Measurements from ENCODE around the gene UGT1A5. TPM values are rescaled to one million over a fixed set of nuclear protein-coding genes. Genes with fewer than 3 reads are reported as not detected.

Gene UGT1A5
- total and polyA plus RNA-seq, 2 of the 4 experiments (the other 2 are of a cell fraction): not detected

DNA sequence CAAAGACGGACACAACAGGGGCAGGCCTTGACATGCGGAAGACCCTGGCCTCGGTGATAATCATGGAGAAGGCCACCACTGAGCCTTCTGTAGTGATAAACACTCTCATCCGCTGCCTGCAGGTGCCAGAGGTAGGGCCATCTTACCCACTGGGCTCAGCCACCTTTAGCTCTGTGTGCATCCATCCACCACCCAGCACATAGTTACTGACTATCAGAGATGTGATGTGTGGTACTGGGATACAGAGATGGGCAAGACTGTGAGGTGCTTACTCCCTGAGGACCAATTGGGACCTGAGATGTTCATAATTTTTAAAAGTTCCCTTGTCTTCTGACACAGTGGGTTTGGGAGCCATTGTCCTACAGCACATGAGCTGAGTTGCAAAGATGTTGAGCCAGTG, 67.0 kb downstream of the UGT1A5 start:
- Histone ChIP-seq H3K36me3 (ENCODE audit: control insufficient read depth, insufficient read depth, low read length) (no peaks in the 10 kb centered on the region), H3K4me3 (ENCODE audit: insufficient read depth, low read depth, low read length) (no peak overlapping the region), H3K27ac (ENCODE audit: insufficient read depth, low read length) (no peak overlapping the region), H3K18ac (ENCODE audit: low read depth, low read length) (no peak overlapping the region), H2AK5ac (ENCODE audit: low read depth, low read length) (no peak overlapping the region), H2BK120ac (ENCODE audit: low read depth, low read length) (no peak overlapping the region), H3K14ac (replicated peaks; ENCODE audit: low read depth, low read length) (no peak overlapping the region), H3K9ac (ENCODE audit: low read depth, low read length) (no peak overlapping the region), H4K8ac (ENCODE audit: low read depth in 2 of 2, low read length in 2 of 2) (no peak overlapping the region), H3K4me1 (ENCODE audit: control insufficient read depth, insufficient read depth, low read length) (no peaks in the 10 kb centered on the region), H3K4me2 (ENCODE audit: low read depth, low read length) (no peak overlapping the region), H2BK20ac (ENCODE audit: low read depth, low read length) (no peak overlapping the region), H3K27me3 (ENCODE audit: control insufficient read depth, insufficient read depth, low read length) (no peaks in the 10 kb centered on the region), H2AK9ac (replicated peaks; ENCODE audit: low read depth, low read length, poor library complexity) (no peak overlapping the region), H2BK5ac (ENCODE audit: low read depth, low read length, poor library complexity, severe bottlenecking) (no peak overlapping the region), H2AFZ (replicated peaks; ENCODE audit: low read length, poor library complexity) (no peak overlapping the region), H3K23ac (ENCODE audit: low read depth, low read length) (no peak overlapping the region), H3K9me1 (ENCODE audit: insufficient read depth, low read length) (no peaks in the 10 kb centered on the region), H4K5ac (ENCODE audit: low read depth, low read length) (no peak overlapping the region), H4K91ac (ENCODE audit: insufficient read depth, low read depth, low read length) (no peak overlapping the region), H3K56ac (ENCODE audit: extremely low read depth, insufficient read depth, low read length) (no peak overlapping the region), H2BK15ac (ENCODE audit: low read depth, low read length) (no peak overlapping the region), H3K4ac (ENCODE audit: low read depth, low read length) (no peak overlapping the region), H3K9me3 (ENCODE audit: control insufficient read depth, insufficient read depth, low read length) (peaks cover 3% of the 10 kb centered on the region; the same call in 1 of the 2 replicates), H3K79me1 (ENCODE audit: low read depth in 1 of 2, low read length in 2 of 2) (no peaks in the 10 kb centered on the region), H4K20me1 (ENCODE audit: insufficient read depth, low read length) (no peaks in the 10 kb centered on the region)
- TF ChIP-seq CEBPB (IDR thresholded peaks at IDR 0.05; ENCODE audit: low read depth, low read length) (no peak), SMC3 (IDR thresholded peaks at IDR 0.05; ENCODE audit: low read depth, low read length) (no peak), CHD1 (IDR thresholded peaks at IDR 0.05; ENCODE audit: low read depth, low read length) (no peak), MAFK (IDR thresholded peaks at IDR 0.05; ENCODE audit: low read depth, low read length) (no peak), BHLHE40 (IDR thresholded peaks at IDR 0.05; ENCODE audit: low read depth, low read length) (no peak), MXI1 (IDR thresholded peaks at IDR 0.05; ENCODE audit: borderline replicate concordance, low read depth, low read length) (no peak), MAZ (IDR thresholded peaks at IDR 0.05; ENCODE audit: borderline replicate concordance, low read depth, low read length) (no peak), RAD21 (IDR thresholded peaks at IDR 0.05; ENCODE audit: low read length) (no peak), NFE2L2 (IDR thresholded peaks at IDR 0.05; ENCODE audit: low read depth, low read length) (no peak), POLR2A (IDR thresholded peaks at IDR 0.05; ENCODE audit: low read depth, low read length) (no peak)
- TF ChIP-seq, protein P1, sequence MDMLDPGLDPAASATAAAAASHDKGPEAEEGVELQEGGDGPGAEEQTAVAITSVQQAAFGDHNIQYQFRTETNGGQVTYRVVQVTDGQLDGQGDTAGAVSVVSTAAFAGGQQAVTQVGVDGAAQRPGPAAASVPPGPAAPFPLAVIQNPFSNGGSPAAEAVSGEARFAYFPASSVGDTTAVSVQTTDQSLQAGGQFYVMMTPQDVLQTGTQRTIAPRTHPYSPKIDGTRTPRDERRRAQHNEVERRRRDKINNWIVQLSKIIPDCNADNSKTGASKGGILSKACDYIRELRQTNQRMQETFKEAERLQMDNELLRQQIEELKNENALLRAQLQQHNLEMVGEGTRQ (IDR thresholded peaks at IDR 0.05; ENCODE audit: low read depth, low read length): no peak
- TF ChIP-seq, protein P2, sequence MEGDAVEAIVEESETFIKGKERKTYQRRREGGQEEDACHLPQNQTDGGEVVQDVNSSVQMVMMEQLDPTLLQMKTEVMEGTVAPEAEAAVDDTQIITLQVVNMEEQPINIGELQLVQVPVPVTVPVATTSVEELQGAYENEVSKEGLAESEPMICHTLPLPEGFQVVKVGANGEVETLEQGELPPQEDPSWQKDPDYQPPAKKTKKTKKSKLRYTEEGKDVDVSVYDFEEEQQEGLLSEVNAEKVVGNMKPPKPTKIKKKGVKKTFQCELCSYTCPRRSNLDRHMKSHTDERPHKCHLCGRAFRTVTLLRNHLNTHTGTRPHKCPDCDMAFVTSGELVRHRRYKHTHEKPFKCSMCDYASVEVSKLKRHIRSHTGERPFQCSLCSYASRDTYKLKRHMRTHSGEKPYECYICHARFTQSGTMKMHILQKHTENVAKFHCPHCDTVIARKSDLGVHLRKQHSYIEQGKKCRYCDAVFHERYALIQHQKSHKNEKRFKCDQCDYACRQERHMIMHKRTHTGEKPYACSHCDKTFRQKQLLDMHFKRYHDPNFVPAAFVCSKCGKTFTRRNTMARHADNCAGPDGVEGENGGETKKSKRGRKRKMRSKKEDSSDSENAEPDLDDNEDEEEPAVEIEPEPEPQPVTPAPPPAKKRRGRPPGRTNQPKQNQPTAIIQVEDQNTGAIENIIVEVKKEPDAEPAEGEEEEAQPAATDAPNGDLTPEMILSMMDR (conservative IDR thresholded peaks at IDR 0.05; ENCODE audit: low read depth, low read length): no peak
- TF ChIP-seq, protein P3, sequence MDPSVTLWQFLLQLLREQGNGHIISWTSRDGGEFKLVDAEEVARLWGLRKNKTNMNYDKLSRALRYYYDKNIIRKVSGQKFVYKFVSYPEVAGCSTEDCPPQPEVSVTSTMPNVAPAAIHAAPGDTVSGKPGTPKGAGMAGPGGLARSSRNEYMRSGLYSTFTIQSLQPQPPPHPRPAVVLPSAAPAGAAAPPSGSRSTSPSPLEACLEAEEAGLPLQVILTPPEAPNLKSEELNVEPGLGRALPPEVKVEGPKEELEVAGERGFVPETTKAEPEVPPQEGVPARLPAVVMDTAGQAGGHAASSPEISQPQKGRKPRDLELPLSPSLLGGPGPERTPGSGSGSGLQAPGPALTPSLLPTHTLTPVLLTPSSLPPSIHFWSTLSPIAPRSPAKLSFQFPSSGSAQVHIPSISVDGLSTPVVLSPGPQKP (IDR thresholded peaks at IDR 0.05; ENCODE audit: borderline replicate concordance, low read depth, low read length): no peak
- in situ Hi-C loops (cut with MboI; ENCODE audit: low sequenced_read_pairs): no loop called here
- DNase-seq: no peak
- POLR2A ChIA-PET (ENCODE audit: unreplicated experiment): no interaction called here
- no TSS peak for BruUV-seq (replicated peaks)
- no peak for ATAC-seq (ENCODE audit: low read depth)
- CTCF ChIA-PET: no interaction called here
- 88% methylated on average over 3 of the region's 4 CpGs; no CpG with 5 or more reads in 1 of the 2 experiments for WGBS, 2 experiments (ENCODE audit: extremely low coverage in 2 of 2, insufficient read length in 1 of 2)
- dilution Hi-C loops (cut with HindIII; ENCODE audit: low sequenced_read_pairs, unreplicated experiment): no loop called here
- intact Hi-C loops (cut with micrococcal nuclease): no loop called here
